GM12878 (cell line): Measurements from ENCODE around the gene BEST1. TPM values are rescaled to one million over a fixed set of nuclear protein-coding genes. Genes with fewer than 3 reads are reported as not detected.

Experiments used
- BMI1 ChIP-seq: fragments of 450-650 bp; IDR thresholded peaks from 2 replicates; pipeline ENCODE4 v1.6.1; 2016; ENCODE audit warnings: mild to moderate bottlenecking, moderate library complexity, borderline replicate concordance
- CBFB ChIP-seq: IDR thresholded peaks from 2 replicates; pipeline ENCODE4 v1.6.1; 2016; ENCODE audit warnings: antibody characterized with exemption, low read depth
- CHD2 ChIP-seq: IDR thresholded peaks from 2 replicates; pipeline ENCODE4 v1.6.1; 2011; ENCODE audit warnings: low read depth, low read length, improper control_type of control experiment, borderline replicate concordance
- CREB1 ChIP-seq: IDR thresholded peaks from 2 replicates; pipeline ENCODE4 v1.6.1; 2012; ENCODE audit warnings: low read depth, mild to moderate bottlenecking, inconsistent platforms
- E4F1 ChIP-seq: fragments of 450-650 bp; IDR thresholded peaks from 2 replicates; pipeline ENCODE4 v1.6.1; 2018; ENCODE audit warnings: borderline replicate concordance, mild to moderate bottlenecking; ENCODE audit not compliant: partially characterized antibody
- FOS ChIP-seq: IDR thresholded peaks from 3 replicates; pipeline ENCODE4 v1.6.1; 2011; ENCODE audit warnings: borderline replicate concordance; ENCODE audit not compliant: insufficient read length; ENCODE audit errors: extremely low read depth
- KLF5 ChIP-seq: fragments of 450-650 bp; IDR thresholded peaks from 2 replicates; pipeline ENCODE4 v1.6.1; 2014; ENCODE audit warnings: mild to moderate bottlenecking; ENCODE audit not compliant: partially characterized antibody
- MTA2 ChIP-seq: fragments of 450-650 bp; IDR thresholded peaks from 2 replicates; pipeline ENCODE4 v1.6.1; 2016; ENCODE audit warnings: low read depth, mild to moderate bottlenecking, moderate library complexity
- NBN ChIP-seq: fragments of 450-650 bp; IDR thresholded peaks from 2 replicates; pipeline ENCODE4 v1.6.1; 2016
- NFXL1 ChIP-seq: fragments of 450-650 bp; IDR thresholded peaks from 2 replicates; pipeline ENCODE4 v1.6.1; 2017; ENCODE audit warnings: antibody characterized with exemption, mild to moderate bottlenecking, borderline replicate concordance
- REST ChIP-seq: IDR thresholded peaks from 2 replicates; pipeline ENCODE4 v1.6.1; 2012; ENCODE audit warnings: mild to moderate bottlenecking, low read depth, low read length
- SREBF2 ChIP-seq: IDR thresholded peaks from 2 replicates; pipeline ENCODE4 v1.6.1; 2012; ENCODE audit warnings: mild to moderate bottlenecking, low read length
- ZNF274 ChIP-seq: IDR thresholded peaks from one replicate; pipeline ENCODE4 v1.8.0; 2011; ENCODE audit not compliant: insufficient read length, insufficient read depth
- ZNF592 ChIP-seq: fragments of 450-650 bp; IDR thresholded peaks from 2 replicates; pipeline ENCODE4 v1.6.1; 2017; ENCODE audit warnings: mild to moderate bottlenecking, moderate library complexity
- polyA plus RNA-seq, 11 experiments: library from polyadenylated mRNA; depleted of rRNA in 4 of 11; unstranded in 6 of 11; stranded (reverse) in 5 of 11; fragments of >200 nt; fragmentation: Nextera tagmentation in 4 of 11; fragmentation: Illumina TruSeq in 1 of 11; extraction: Ambion mirVana in 4 of 11; extraction: Trizol in 1 of 11; gene quantifications; 1 replicate in 1 of 11; 2 replicates in 10 of 11; pipeline versions ENCODE4 v1.2.1 to v1.2.3, GENCODE V29; 2011 to 2016; ENCODE audit warnings: inconsistent platforms in 2 of 11, missing spikeins in 2 of 11, low read depth in 1 of 11
- total RNA-seq, 4 experiments: library from RNA; depleted of rRNA in 3 of 4; stranded (reverse); fragments of >200 nt in 3 of 4; fragmentation: Illumina TruSeq in 1 of 4; extraction: Trizol in 1 of 4; gene quantifications; 2 replicates each; pipeline versions ENCODE4 v1.2.1 to v1.2.3, GENCODE V29; 2013 to 2021

Gene BEST1
- total and polyA plus RNA-seq, 10 of the 15 experiments (the other 5 are each of a cell fraction or from before 2014, with no cell fraction given), result 0.03 to 3.4 (median 0.15) TPM; not detected in 1

- TF ChIP-seq ZNF592 (no peak), SREBF2 (no peak), CHD2 (no peak), NFXL1 (no peak), NBN (no peak), REST (no peak), KLF5 (no peak), ZNF274 (no peak), CREB1 (no peak), MTA2 (no peak), BMI1 (no peak), FOS (no peak), E4F1 (no peak), CBFB (no peak)
- TF ChIP-seq, all 136 proteins: peak for 0
Measured at GRCh38 chr11:61959114-61959513, 9.0 kb downstream of the BEST1 start (continued).
